NCI-H2227 treated with DMSO at 0.1 percent for 48 hours (cell line): ENCODE results near the gene RELN.

ENCODE experiments used
- DNase-seq: peaks from one replicate; lab custom pipeline; 2025; lab: John Stamatoyannopoulos, UW

RELN gene

DNA sequence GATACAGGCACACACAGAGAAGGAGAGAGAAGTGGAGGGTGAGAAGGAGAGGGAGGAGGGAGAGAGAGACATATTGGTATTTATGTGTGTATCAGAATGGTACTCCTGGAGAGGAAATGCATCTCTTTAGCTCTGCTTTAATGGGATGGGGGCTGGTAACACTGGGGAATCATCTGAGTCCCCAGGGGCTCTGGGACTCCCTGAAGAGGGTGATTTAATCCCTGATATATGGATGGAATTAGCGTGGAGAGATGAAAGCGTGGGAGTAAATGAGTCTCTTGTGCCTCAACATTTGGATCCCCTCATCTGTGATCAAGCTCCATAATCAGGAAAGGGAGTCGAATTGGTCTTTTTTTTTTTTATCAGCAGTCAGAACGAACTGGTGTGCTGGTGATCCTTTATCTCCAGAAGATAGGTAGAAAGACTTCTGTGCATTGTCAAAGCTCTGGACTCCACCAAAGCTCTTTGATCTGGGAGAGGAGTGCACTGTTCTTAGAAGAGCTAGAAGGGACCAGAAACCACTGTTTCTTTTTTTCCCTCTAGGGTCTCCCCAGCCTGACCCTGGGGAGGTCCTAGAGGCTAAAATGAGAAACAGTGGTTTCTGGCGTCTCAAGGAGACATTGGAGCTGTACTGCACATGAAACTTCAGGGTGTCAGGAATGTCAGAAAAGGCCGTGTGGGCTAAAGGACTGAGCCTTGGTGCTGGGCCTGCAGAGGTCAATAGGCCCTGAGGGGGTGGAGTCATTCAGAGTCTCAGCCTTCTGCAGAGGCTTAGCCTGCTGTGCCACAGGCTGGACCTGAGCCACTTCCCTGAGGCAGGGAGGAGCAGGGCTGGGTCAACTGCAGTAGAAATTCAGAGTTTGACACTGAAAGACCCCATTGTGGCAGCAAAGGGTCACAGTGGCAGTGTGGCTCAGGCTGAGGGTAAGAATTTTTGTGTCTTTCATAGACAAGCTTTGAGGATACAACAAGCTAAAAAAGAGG, 309.0 kb downstream of the RELN start:
- no peak for DNase-seq

DNA sequence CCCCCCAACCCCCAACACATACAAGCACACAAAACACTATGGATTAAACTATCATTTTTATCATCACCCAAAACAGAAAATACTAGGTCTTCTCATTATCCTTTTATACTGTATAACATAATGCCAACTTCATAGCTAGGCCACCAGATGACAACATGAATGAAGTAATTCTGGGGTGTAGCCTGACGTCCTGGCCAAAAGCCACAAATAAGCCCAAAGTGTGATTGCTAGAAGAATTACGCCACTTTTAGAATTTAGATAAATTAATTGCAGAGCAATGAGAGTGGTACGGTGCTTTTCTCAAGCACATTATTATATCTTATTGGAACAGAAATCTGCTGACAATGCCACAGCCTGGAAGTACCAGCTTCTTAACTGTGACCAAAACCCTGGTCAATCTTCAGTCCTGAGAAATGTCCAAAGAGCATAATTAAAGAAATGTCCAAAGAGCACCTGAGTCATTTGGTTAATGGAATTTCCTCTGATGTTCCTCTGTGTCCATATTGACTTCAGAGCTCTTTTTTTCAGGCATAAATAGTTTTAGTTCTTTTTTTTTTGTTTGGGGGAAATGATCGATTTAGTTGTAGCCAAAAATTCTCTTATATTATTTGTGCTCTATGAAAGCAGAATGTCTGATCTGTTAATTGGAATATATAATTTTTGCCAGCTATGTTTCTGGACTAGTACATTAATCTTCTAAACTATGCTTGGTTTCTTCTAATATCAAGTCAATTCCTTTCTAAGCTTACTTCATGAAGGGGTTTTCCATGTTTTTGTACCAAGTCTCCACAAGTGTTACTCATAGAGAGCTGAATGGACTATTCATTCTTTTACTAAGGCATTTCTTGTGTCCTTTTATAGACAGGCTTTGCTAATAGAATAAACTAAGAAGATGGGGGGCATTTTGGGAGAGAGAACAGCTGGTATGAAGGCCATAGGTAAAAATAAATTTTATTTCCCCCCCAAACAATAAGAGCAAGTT, 310.0 kb downstream of the RELN start:
- DNase-seq, result no peak

DNA sequence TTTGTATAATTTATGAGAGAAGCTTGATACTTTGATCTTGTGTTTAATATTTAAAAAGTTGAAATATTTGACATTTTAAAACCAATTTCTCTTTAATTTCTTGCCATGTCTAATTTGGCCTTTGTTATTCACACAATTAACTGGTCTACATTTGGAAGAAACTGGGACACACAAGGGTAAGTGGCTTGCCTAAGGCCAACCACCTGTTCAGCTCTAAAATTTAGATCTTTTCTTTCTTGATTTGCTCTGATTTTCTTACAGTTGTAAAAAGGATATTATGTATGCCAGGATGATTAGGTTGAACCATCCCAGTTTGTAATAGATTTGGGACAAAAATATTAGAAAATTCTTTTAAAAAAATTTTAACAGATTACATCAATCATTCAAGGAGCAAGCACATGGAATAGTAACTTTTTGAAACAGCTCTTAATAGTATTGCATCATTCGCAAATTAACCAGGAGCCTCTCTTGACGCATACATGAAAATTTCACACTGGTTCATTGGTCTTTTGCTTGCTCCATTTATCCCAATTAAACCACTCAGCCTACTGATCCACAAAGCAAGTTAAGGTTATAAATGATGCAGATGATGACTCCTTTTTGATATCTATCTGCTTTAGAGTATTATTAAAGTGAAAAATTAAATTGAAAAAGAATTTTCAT, 321.0 kb downstream of the RELN start:
- no peak for DNase-seq

DNA sequence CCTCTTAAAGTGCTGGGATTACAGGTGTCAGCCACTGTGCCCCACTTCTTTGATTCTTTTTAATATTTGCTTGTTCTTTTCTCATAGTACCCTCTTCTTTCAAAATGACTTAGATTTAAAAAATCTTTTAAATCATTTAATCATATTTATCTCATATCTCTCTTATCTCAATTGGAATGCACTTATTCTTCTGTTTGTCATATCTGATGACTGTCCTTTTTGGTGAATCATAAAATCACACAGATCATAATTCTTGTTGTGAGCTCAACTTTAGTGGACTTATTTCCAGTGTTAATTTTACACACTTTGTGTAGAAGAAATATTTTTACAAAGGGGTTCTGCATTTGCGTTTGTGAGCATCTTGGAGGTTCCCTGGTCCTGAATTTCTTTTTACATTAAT, 323.1 kb downstream of the RELN start:
- DNase-seq, result no peak

DNA sequence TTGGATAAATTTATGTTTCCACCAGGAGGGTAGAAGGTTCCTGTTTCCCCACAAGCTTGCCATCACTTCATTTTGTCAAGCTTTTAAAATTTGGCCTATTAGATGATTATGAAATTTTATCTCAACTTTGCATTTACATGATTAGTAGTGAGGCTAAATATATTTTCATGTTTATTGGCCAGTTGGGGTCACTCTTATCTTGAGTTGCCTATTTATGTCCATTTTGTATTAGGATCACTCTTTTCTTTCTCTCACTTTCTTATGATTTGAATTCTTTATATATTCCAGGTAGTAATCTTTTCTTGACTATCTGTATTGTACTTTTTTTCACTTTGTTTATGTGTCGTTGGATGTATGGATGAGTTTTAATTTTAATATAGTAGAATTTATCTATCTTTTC, 324.9 kb downstream of the RELN start:
- DNase-seq, result no peak

DNA sequence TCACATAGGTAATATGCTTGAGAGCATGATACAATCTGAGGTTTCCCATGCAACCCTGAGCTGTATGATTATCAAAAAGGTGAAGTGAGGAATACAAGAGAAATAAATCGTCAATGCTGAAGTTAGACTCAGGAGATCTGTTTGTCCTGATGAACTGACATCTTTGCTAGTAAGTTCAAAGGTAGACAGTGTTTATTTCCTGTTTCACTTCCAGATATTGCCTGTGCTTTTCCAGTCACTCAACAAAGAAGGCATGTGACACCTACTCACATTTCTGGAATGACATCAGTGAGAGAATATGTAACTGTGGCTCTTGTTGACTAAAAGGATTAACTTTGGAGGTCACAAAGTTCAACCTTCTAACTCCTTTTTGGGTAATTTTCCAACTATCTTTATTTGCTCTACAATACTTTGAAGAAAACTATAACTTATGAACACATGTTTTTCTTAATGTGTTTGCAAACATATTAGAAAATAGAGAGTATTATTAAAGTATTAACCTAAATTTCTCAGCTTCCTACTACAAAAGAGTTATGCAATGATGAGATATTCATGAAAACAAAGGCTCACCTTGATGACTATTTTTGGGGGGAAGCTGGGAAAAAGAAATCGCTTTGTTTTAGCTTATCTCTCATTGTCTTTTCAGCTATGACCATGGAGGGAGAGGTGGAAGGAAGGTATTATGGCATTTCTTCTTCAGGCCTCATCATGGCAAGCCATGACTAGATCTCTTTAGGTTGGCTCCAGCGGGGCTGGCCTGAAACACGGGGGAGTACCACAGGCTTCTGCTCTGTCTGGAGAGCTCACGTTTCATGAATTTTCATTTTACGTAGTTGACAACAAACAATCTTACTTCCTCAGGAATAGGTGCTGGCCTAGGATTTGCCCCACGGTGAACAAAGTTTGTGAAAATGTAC, 328.7 kb downstream of the RELN start:
- DNase-seq, result no peak

DNA sequence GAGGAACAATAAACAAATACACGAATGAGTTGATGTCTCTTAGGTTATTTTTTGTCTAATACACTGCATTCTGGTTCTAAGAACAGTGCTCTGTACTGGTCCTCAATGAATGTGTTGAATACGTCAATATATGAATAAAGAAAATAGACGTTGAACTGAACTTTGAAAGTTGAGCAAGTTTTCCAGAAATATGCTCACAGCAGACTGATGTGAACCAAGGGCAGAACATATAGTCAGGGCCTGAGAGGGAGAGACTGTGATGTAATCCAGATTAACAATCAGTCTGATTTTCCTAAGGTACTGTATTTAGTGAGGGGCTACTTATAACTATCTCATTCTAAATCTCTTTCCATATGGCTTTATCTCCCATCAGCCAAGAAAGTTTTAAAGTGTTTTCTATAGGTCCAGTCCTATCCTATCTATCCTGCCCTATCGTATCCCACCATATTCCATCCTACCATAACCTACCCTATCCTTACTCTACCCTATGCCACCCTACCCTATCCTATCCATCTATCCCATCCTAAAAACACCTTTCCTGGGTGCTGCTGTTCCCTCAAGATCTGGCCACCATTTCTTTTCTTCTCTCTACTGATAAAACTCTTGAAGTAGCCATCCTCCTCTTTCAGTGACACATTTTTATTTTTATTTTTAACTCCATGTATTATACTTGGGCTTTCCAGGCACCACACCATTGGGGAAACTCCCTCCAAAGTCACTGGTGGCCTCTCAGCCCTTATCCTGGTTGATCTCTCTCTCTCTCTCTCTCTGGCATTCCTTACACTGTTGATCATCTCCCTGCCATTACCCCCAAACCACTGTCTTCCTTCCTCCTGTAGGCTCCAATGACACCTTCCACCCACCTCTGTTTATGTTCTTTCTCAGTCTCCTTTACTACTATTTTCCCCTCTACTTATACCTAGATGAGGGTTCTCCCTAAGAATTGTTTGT, 331.1 kb downstream of the RELN start:
- DNase-seq, result no peak

DNA sequence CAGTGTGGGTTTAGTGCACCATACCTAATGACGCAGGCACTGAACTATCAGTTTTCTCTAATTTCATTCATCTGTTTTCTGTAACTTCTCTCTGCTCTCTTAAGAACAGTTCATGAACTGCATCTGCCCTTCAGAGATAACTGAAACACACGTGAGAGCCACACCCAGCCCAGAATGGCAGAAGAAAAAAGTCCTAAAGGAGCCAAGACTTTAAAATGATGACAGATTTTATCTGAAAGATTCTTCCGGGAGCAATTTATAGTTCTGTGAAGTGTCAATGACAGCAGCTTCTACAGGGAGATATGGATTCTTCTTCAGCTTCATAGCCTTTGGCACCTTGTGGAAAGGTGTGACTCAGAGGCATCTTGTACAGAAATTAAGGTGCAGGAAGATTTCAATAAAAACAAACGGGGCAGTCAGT, 332.0 kb downstream of the RELN start:
- no peak for DNase-seq

DNA sequence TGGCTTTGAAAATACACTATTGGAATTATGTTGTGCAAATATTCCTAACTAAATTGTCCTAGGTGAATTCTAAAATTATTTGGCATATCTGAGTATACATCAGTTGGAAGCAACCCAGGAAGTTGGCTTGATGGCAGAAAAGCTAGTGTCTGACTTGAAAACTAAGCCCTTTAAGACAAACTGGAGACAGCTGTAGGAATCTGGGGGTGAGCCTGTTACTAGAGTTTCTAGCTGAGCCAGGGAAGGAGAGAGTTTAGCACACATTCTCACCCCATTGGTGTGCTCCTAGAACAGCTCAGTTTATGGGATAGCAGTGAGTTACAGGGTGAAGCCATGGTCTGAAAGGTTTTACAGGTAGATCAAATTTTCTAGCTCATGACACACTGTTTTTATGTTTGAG, 333.2 kb downstream of the RELN start:
- DNase-seq, result no peak

DNA sequence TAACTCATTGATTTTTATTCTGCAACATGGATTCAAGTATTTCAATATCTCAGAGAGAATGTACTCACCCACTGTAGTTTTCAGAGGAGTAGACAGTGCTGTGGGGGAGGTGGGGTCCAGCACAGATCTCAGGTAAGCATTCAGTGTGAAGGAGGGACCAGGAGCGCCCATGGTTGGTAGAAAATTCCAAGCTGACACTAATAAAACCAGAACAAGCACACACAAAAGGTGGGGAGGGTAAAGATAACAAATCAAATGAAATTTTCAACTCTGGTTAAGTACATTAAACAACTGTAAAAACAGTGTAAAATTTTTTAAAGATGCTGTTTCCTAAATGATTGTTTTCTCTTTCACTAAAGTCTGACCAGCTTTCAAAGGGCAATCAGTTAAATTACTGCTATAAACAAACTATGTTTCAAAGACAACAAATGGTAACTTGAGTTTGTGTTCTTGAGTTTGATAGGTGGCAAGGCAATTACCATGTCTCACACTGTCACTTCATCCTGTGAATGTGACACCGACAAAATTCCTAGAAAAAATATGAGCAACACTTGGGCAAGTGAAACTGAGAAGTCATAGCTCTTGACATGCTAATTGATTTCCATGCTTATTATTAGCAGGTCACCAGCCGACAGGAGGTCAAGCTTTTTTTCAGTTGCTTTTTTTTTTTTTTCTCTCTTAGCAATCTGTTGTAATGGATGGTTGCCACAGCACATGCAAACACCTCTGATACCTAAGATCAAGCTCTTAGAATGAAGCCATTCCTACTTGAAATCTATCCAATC, 337.7 kb downstream of the RELN start:
- DNase-seq, result no peak

DNA sequence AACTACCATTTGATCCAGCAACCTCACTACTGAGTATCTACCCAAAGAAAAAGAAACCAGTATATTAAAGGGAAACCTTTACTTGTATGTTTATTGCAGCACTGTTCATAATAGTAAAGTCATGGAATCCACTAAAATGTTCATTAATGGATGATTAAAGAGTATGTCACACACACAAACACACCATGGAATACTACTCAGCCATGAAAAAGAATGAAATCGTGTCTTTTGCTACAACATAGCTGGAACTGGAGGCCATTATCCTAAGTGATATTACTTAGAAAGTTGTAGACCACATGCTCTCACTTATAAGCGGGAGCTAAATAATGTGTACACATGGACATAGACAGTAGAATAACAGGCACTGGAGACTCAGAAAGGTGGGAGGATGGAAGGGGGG, 340.4 kb downstream of the RELN start:
- DNase-seq, result no peak

DNA sequence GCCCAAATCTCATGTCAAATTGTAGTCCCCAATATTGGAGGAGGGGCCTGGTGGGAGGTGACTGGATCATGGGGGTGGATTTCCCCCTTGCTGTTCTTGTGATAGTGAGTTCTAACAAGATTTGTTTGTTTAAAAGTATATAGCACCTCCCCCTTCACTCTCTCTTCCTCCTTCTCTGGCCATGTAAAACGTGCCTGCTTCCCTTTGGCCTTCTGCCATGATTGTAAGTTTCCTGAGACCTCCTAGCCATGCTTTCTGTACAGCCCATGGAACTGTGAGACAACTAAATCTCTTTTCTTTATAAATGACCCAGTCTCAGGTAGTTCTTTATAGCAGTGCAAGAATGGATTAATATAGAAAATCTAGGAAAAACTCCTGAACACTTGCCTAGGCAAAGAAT, 341.3 kb downstream of the RELN start:
- no peak for DNase-seq

DNA sequence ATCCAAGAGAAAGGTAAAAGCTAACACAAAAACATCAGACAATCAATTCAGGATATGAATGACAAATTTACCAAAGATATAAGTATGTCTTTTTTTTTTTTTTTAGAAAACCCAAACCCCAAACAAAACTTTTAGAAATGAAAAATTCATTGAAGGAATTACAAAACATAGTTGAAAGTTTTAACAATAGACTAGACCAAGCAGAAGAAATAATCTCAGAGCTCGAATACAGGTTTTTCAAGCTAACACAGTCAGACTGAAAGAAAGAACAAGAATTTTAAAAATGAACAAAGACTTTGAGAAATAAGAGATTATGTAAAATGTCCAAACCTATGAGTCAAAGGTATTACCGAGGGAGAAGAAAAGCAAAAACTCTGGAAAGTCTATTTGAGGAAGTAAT, 345.1 kb downstream of the RELN start:
- no peak for DNase-seq

DNA sequence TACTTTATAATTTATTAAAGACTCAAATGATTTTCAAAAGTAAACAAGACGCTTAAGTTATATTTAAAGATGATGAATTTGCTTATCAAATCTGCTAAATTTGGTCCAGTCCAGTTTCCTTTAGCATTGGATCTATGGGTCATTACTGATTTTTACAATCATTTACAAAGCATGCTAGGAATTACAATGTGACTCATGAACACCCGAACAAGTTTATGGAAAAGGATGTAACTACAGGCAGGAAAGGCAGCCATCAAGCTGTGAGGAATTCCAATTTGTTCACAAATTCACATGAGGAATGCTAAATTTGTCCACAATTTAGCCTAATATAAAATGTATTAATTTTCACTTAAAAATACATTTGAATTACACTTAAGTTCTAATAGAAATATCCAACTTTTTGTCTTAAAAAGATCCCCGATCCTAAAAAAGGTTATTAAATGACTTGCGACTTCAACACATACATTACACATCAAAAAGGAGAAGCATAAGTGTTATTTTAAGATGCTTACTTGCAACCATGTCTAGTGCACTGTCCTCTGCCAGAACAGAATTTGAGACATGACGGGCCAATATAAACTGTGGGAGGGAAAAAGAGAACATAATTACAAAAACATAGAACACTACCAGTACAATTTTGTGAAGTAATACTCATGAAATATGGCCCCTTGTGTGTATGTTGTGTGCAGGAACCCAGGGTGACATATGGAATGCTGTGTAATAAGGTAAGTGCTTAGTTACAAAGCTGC, 349.3 kb downstream of the RELN start:
- DNase-seq, result no peak

DNA sequence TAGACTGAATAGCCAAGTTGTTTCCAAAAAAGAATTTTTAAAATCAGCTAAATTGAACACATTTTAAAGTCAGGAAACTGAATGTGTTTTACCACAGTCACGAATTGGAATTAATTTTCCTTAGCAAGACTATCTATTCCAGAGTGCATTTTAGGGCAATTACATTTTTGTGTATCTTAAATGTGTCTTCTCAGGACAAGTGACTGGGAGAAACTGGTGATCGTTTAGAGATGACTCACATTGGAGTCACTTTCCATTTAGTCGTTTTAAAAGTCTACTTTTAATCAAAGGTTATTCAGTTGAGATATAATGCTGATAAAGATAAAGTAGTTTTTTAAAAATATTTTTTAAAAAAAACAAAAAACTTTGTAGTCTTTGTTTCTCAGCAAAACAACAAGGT, 351.7 kb downstream of the RELN start:
- DNase-seq, result no peak

DNA sequence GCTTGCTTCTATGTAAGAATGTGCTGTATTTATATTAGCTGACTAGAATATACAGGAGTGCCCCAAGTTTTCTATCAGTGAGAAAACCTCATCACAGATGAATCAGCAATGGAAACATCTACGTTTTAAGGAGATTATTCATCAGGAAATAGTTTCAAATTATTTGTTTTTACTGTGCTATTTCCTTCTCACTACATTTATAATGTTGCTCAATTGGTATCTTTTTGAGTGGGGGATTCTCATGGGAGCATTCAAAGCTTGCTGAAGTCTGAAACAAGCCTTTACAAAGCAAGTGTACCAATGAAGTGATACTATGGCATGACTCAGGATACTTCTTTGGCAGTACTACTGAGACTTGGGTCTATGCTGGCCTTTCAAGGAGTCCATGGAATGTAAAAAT, 352.4 kb downstream of the RELN start:
- no peak for DNase-seq

DNA sequence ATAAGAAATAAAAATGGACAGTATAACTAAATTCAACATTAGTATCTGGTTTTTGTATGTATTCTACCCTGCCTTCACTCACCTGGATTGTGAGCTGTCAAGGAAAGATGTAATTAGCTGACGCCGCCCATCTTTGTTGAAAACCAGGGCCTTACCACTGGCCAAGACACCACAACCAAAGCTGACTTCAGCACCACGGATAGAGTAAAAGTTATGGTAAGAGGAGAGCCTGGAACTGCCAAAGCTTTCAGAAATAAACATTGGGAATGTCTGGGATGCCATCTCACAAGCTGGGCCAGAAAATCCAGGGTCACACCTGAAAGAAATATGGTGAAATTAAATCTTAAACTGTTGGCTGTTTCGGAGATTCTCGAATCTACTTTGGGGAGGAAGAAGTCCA, 353.3 kb downstream of the RELN start:
- no peak for DNase-seq

DNA sequence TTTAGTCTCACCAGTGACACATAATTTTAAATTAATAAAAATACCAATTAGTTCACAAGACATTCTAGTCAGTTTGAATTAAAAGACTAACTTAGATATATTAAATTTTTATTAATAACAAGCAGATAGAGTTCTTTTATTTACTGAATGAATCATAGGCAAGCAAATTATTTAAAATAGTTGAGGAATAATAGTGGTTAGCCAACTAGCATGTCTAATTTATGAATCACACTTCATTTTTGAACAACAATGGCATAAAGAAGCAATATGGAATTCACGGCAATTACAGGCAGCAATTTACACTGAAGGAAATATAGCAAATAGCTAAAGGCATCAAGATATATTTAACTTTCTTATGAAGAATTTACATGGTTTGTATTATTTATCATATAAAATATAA, 356.5 kb downstream of the RELN start:
- no peak for DNase-seq
